NCI-H1694 (cell line): ENCODE data around the gene B3GALT5.
A peak's percentile ranks its signal among the peaks of the same experiment; 100 is the strongest.
"Not testable (repeated sequence)": the region's sequence is repeated elsewhere in the genome, so short reads cannot be mapped to it uniquely, and the experiment has no call there.

Experiments
- DNase-seq: peaks from one replicate; lab custom pipeline; 2025; lab: John Stamatoyannopoulos, UW

Gene B3GALT5

DNA sequence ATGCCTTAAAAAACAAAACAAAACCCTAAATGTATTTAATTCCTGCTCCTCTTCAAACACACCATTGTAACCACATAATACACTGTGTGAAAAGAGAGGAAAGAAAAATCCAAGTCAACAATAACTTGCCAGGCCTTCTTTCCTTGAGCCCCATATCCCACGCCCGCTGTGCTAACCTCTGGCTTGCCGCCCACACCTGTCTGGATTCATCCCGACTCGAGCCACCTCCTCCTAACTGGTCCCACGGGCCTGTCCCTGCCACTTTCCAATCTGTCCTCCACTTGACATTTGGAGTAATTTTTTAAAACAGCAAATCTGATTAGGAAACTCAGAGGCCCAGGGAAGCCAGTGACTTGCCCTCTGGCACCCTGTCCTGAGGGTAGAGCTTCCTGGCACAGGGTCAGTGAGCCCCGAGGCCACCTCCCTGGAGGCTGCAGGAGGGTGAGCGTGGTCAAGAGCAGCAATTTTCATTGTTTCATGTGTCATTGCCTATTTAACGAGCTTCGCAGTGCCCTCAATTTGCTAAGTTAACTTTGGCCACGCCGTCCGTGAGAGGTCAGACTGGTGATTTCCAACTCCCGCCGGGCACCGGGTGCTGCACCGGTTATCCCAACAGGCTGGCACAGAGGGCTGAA is 54.1 kb downstream of the B3GALT5 start:
- no peak for DNase-seq

DNA sequence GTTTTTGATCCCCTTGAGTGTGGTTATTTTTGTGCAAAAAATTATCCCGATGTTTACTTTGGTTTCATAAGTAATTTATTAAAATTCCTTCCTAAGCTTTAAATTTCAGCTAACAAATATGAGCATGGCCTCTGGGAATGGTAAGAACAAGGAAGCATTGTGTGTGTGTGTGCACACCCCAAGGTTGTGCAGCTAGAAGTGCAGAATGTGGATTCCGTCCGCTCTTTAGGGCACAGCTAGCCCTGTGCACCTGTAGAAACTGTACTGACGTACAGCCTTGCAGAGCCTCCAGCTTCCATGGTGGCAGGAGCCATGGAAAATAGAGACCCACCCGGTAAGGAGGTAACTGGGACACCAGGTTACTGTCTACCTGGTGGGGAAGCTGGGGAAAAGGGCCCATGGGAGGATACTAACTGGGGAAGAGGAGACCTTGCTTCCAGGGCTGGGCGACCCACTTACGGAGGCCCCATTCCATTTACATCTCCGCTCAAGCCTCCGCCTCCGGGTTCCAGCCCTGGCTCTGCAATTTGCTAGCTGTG is 54.7 kb downstream of the B3GALT5 start:
- DNase-seq = no peak

DNA sequence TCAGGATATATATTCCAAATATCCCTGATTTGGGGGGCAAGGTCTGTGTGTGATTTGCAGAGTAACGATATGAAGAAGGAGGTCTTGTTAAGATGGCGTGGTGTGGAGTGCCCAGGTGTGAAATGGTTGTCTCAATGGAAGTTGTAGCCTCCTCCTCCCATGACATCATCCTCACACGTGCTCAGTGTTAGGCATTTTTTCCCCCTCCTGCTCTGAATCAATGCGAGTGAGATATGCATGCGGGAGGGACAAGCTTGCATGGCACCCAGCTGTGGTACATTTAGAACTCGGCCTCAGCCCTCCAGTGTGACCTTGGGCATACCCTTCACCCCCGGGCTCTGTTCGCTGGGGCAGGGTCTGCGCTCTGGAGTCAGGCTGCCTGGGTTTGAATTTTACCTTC is 55.6 kb downstream of the B3GALT5 start:
- DNase-seq = no peak

DNA sequence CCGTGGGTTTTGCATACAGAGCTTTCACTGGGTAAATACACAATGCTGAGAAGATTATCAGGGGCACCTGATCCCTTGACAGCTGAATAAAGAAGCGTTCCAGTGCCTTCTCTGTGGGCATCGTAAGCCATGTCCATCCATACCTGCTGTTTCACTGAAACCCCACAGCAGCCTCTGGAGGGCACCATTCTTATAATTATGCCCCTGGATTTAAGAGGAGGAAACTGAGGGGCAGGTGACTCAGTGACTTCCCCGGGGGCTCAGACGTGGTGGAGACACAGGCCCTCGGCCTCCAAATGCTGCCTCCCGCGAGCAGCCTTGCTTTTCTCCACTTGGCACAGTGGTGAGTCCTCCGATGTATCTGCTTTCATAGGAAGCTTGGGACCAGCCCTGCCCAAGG is 56.7 kb downstream of the B3GALT5 start:
- DNase-seq = no peak

DNA sequence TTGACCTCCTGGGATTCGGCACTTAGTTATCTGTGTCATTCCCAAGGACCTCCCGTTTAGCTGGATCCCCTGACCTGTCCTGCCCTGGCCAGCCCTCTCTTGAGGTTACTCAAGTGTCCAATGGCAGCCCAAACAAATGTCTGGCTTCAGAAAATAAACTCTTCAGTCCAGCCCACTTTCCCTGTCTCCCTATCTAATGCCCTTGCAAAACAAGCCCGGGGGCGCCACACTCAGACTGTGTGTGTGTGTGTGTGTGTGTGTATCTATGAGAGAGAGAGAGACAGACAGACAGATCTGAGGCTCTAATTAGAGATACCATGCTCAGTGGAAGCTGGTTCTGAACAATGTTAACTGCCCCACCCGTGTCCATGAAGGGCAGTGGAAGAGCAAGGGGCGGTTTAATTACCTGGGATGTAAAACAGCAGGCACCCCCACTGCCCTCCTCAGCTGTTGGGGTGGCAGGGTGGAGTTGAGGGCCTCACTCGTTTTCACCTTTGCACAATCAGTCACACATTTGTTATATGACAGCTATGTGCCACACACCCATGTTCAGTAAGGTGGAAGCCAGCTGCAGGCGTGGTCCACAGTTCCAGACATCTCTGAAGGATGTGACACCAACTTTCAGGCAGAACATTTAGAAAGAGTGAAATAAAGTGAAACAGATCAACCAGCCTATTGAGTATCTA is 57.4 kb downstream of the B3GALT5 start:
- no peak for DNase-seq

DNA sequence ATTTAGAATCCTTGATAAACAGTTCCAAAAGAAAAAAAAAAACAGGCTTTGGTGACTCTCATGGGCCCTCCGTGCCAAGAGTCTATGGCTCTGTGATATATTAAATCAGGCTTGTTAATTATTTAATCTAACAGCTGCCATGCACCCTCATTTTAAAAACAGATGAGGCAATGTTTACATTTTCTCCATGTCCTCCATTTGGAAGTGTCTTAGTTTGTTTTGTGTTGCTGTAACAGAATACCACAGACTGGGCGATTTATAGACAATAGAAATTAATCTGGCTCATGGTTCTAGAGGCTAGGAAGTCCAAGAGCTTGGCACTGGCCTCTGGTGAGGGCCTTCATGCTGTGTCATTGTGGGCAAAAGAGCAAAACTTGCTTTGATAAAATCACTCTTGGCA is 58.0 kb downstream of the B3GALT5 start:
- peak; percentile 88 for DNase-seq

DNA sequence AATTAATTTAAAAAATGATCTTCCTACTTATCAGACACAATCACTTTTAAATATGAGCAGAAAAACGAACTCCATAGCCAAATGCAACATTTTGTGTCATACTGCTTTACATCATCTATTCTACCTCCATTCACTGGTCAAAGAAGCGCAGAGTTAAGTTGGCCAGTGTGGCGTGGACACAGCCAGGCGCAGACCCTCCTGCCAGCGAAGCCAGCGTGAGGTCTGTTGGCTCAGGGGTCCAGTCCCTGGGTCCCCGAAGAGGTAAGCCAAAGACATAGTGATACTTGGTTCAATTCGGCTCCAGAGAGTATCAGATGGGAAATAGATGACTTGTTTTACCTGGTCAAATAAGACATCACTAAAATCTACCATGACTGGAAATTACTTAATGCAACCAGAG is 59.2 kb downstream of the B3GALT5 start:
- no peak for DNase-seq

DNA sequence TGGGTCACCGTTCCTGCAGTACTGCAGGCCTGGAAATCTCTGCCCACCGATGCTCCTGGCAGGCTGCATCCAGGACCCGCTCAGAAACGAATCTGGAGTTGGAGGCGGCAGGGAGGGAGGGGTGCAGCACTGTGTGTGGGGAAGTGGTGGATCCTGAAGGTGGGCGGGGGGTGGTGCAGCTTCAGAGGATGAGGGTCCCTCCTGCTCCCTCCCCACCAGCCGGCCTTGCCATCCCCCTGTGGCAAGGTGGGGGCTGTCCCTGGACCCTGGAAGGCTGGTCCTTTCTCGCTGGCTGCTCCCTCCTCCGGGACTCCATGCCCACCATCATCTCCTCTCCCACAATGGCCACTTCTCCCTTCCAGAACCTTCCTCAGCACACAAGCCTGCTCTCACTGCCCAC is 60.4 kb downstream of the B3GALT5 start:
- DNase-seq = no peak

DNA sequence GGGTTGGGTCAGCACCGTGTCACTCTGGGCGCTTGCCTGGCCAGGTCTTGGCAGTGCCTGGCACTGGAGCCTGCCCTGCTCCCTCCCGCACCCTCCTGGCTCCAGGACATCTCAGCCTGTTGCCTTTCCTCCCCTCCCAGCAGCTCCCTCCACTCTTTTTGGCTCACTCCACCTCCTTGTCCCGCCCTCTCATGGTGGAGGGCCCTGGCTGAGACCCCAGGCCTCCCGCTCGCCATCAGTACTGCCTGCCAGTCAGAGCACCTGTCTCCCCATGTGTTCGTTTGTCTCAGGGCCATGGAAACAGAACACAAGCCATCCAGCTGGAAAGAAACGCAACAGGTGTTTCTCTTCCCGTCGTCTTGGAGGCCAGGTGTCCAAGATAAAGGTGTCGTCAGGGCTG is 61.0 kb downstream of the B3GALT5 start:
- DNase-seq = no peak

DNA sequence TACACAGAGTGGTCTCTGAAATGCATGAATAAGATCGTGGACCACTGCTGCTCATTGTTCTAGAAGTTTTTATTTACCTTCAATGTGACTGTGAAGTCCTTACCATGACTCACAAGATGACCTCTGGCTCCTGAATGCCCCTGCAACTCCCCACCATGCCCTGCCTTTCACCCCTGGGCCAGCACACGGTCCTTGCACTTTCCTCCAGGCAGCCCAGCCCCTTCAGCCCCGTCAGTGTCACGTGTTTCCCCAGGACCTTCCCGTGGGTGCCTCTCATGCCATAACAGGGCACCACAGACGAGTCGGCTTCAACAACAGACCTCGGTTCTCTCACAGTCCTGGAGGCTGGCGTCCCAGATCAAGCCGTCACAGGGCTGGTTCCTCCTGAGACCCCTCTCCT is 62.1 kb downstream of the B3GALT5 start:
- no peak for DNase-seq

DNA sequence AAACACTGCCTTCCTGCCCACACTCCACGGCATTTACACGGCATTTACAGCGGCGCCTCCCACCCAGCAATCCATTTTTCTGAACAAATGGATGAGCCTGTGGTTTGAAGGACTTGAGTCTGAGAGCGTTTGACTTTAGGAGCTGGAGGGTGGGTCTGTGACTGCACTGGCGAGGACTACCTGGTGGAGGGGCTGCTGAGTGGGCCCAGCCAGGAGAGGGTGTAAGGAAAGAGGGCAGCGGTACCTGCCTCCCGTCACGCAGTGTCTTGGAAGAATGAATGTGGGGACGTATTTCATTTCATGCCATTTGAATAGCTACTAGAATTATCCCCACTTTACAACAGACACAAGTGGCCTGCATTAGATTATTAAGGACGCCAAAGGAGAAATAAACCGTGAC is 62.9 kb downstream of the B3GALT5 start:
- DNase-seq = no peak

DNA sequence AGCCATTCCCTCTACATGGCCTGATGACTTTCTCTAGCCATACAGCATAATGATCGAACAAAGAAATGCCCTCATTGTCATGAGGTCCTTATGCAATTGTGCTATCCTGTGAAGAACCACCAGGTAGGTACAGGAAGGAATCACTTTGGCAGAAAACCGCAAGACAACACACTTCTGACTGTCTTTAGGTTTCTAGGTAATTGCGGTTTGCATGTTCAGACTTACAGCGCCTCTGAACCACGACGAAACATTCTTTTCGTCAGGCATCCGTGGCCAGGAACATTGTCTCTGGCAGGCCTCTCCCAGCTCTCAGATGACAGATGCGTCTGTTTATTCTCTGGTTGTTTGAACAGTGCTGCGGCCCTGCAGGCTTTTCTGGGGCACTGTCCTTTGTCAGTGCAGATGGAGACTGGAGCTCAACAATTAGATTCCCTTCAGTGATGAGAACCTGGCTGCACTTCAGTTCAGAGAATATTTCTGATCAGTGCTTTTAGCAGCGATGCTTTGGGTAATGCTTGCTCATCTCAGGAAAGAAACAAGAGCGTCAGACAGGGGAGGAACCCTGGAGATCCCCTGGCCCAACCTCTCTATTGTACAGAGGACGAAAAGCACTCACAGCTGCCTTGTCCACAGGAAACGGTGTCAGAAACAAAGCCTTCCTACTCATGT is 63.4 kb downstream of the B3GALT5 start:
- peak; percentile 96 for DNase-seq

DNA sequence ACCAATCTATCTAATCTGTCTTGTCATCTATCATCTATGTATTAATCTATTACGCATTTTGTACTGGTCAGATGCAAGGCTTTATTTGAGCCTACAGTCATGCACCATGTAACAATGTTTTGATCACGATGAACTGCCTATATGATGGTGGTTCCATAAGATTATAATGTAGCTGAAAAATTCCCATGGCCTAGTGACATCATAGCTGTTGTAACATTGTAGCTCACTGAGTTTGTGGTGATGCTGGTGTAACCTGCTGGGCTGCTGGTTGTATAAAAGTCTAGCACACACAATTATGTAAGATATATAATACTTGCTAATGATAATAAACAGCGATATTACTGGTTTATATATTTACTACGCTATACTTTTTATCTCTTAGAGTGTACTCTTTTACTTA is 67.5 kb downstream of the B3GALT5 start:
- no peak for DNase-seq

DNA sequence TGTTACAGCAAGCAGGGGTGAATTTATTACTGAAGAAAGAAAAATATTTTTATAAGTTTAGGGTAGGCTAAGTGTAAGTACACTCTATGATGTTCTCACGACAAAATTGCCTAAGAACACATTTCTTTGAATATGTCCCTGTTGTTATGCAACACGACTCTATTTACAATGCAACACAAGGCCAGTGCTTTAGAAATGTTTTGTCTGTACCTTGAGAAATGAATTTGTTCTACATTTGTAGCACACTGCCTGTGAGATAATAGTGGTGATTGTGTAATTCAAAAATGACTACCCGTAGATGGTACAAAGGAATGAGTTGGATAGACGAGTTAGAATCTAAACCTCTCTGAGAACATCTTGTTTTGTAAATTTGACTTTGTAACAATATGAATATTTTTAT is 68.5 kb downstream of the B3GALT5 start:
- DNase-seq = no peak

DNA sequence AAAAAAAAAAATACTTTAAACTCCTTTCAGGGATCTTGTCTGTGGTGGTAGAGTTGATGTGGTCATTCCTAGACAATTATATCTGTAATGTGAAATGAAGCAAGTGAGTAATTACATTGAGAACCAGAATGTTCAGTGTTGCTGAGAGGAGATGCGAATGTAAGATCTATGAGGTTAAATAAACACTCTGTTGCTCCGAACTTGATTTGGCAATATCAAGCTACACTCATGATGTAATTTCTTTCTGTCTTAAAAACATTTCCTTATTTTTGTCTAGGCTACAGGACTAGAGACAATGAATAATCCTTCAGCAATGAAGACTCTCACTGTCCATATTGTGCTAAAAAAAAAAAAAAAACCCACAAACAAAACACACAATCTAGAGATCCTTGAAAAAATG is 69.1 kb downstream of the B3GALT5 start:
- DNase-seq = no peak

DNA sequence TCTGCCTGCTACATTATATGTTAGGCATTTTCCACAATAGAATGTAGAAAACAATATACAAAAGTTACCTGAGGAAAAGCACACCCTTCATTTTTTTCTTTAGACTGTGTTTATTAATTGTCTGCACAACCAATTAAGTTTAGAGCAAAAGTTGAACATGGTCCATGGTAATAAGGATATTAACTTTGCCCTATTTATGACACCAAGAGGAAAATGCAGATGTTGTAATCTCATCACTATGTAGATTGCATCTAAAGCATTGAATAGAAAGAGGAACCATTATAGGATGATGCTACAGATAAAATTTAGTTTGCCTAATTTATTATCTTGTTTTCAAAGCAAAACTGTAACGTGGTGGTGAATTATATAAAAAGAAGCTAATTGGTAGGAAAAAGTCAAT is 72.5 kb downstream of the B3GALT5 start:
- no peak for DNase-seq

DNA sequence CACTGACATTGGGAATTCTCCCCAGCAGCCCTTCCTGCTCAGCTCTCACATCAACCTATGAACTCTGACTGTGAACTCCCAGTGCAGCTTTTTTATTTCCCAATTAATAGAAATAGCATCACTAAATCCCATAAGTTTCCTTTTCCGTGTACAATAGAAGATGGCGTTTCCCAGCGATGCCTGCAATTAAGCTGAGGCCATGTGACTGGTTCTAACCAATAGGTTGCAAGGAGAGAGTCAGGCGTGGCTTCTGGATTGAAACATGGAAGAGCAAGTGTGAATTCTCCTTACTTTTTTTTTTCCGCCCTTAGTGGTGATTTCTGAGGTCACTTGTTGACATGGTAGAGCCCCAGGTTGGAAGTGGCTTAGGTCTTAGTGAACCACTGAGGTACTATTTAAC is 73.3 kb downstream of the B3GALT5 start:
- no peak for DNase-seq

DNA sequence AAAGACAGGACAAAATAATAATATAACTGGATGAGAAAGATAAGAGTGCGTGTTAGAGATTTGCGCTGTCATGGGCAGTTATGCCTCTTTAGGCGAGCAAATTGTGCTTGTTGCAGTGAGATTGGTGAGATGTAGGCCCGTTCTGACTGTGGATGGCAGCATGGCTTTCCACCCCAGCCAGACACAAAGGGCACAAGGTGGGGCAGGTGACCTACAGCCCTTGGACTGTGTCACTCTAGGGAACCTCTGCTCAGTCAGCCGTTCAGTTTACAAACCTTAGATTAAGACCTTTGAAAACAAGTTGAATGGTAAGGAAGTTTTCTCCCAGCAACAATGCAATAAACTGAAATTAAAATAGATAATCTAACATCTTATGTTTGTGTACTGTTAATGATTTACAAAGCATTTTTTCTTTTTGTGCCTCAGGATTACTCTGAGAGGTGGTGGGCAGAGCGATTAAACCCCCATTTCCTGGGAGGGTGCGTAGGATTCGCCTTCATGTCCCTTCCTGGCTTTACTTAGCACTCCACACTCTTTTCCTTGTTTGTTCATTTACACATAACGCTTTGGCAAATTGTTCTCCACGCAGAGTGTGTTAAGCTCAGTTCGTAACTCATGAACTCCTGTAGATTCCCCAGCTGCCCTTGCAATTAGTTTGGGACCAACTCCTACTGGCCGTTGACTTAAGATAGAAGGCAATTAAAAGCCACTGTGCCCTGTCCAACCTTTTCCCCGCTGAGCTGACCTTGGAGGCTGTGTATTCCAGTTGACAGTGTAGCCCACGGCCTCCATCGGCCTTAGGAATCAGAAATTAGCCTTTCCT is 74.1 kb downstream of the B3GALT5 start:
- no peak for DNase-seq

DNA sequence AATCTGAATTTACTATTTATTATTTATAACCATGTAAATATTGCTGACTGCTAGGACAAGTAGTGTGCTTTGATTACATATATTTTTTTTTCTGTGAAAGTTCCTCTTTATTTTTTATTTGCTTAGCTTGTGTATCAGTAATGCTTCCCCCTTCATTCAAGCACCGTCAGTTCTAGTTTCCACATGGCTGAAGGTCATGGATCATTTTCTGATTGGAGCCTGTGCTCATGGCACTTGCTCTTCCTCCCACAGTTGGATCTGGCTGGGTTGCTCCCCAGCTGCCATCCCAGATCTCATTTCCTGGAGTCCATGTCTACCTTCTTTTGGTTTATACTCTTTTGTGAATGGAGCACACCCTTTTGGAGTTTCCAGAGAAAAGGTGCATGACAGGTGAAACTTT is 75.3 kb downstream of the B3GALT5 start:
- no peak for DNase-seq

DNA sequence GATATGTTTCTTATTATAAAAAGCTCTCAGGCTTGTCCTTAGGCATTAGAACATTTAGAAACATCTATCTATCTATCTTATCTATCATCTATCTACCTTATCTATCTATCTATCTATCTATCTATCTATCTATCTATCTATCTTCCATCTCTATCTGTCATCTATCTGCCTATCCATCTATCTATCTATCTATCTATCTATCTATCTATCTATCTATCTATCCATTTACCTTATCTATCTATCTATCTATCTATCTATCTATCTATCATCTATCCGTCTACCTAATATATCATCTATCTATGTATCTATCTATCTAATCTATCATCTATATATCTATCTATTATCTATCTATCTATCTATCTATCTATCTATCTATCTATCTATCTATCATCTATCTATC is 77.1 kb downstream of the B3GALT5 start:
- not testable (repeated sequence) for DNase-seq

DNA sequence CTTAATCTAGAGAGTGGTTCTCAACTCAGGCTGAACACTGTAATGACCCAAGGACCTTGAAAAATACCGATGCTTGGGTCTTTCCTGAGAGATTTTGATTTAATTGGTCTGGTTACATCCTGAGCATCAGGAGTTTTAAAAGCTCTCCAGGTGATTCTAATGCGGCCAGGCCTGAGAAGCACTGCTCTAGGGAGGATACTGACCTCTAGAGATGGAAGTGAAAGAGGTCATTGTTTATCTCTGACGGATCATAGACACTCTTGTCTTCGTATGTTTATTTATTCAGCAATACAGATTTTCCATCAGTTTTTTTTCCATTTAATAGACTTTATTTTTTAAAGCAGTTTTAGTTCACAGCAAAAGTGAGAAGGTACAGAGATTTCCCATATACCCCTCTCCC is 77.7 kb downstream of the B3GALT5 start:
- no peak for DNase-seq

DNA sequence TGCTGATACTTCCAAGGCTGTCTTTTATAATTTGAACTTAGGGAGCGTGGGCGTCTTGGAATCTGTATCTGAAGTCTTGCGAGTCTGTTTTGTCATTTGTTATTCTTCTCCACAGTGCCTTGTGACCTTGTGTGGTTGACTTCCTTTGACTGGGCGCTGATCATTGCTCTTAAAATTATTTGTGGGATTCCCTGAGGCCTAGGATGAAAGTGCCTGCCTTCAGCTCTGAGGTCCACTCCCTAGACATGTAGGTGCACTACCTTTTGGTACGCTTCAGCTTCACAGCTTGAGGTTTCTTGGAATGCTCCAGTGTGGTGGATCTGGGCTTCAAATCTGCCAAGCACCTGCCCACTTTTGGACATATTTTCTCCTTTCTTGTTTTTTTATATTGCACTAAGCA is 82.0 kb downstream of the B3GALT5 start:
- no peak for DNase-seq
